ENCODE results near the gene BRSK2.

GRCh38 chr11:1352696-1353382 is 36.9 kb upstream of the BRSK2 start:
- TF ChIP-seq CTCF (IDR thresholded peaks at IDR 0.05; ENCODE audit: low read length) (no peak), EZH2 (optimal IDR thresholded peaks at IDR 0.05; ENCODE audit: low read depth, low read length) (no peak), EZH2phosphoT487 (IDR thresholded peaks at IDR 0.05; ENCODE audit: low read length) (no peak)
